Measurements from ENCODE around the gene DHX30. TPM values are rescaled to one million over a fixed set of nuclear protein-coding genes. Genes with fewer than 3 reads are reported as not detected.

The DHX30 gene
- polyA plus RNA-seq, 1 of the 3 experiments (the other 2 are of a cell fraction): 86.3 TPM

- no peak for TF ChIP-seq ZBTB33 (IDR thresholded peaks at IDR 0.05; ENCODE audit: borderline replicate concordance, low read depth)
Observed at GRCh38 chr3:47817609-47818008, 14.7 kb downstream of the DHX30 start (continued).

- H3K4me1 ChIP-seq (ENCODE audit: control insufficient read depth in 1 of 2, insufficient read depth in 2 of 2, low read depth in 1 of 2, low read length in 1 of 2): peaks cover 3 to 15% of the 10 kb centered on the region in 2 experiments; a peak in 1 of 4 replicates
- peak; percentile 98 for DNase-seq
- peak overlapping the region; percentile 89 for H3K4me2 ChIP-seq
- no peaks in the 10 kb centered on the region for H3K9me2 ChIP-seq
- 7% methylated on average over 34 of the region's 77 CpGs for WGBS (ENCODE audit: low lambda C conversion rate)
- CTCF ChIA-PET: interaction anchor here (0.6 to 4.0 kb wide), 40 partner anchors 10 to 611 kb away, joined by 3 to 44 read pairs (median 4); no protein-coding TSS in a partner anchor
- H3K27me3 ChIP-seq (ENCODE audit: insufficient read depth): no peaks in the 10 kb centered on the region
- peak overlapping the region; percentile 66 to 69 for H3K27ac ChIP-seq (ENCODE audit: low read depth in 2 of 2, low read length in 1 of 2)
- H3F3A ChIP-seq (replicated peaks; ENCODE audit: insufficient read depth): peaks cover 8% of the 10 kb centered on the region
- H3K9me3 ChIP-seq: no peaks in the 10 kb centered on the region
- peaks cover 5% of the 10 kb centered on the region; the same call in 1 of the 2 replicates for H4K20me1 ChIP-seq (ENCODE audit: insufficient read depth)
- peak overlapping the region; percentile 56; the same call in 1 of the 2 replicates for H2AFZ ChIP-seq (ENCODE audit: low read depth)
- peaks cover 41% of the 10 kb centered on the region for H3K79me2 ChIP-seq (ENCODE audit: insufficient read depth)
- peak overlapping the region; percentile 74 to 95 for H3K4me3 ChIP-seq (ENCODE audit: low read depth in 2 of 2, low read length in 1 of 2)
- POLR2A ChIA-PET: interaction anchor here (0.6 to 2.4 kb wide), 6 partner anchors 11 to 327 kb away, joined by 3 to 8 read pairs (median 4); partner anchors contain the start of gene DHX30
- peak overlapping the region; percentile 98 for H3K9ac ChIP-seq
- H3K36me3 ChIP-seq (replicated peaks in 1 of 2; ENCODE audit: control insufficient read depth in 1 of 2, insufficient read depth in 2 of 2, low read length in 1 of 2): peaks cover 22 to 30% of the 10 kb centered on the region in 2 experiments
- no peak for TF ChIP-seq JUND (IDR thresholded peaks at IDR 0.05)
- no peak for TF ChIP-seq FOXJ3 (CRISPR knock-in tag; IDR thresholded peaks at IDR 0.05)
- TF ChIP-seq ZBTB33 (IDR thresholded peaks at IDR 0.05; ENCODE audit: borderline replicate concordance, low read depth): peak; percentile 48; the same call in 1 of the 2 replicates
- peak; percentile 58; the same call in 1 of the 2 replicates for TF ChIP-seq MAX (IDR thresholded peaks at IDR 0.05; ENCODE audit: low read depth)
- peak; percentile 36; the same call in 1 of the 2 replicates for TF ChIP-seq POLR2AphosphoS5 (IDR thresholded peaks at IDR 0.05; ENCODE audit: low read depth, low read length)
- TF ChIP-seq USF2 (IDR thresholded peaks at IDR 0.05; ENCODE audit: borderline replicate concordance, low read depth, low read length): no peak
- peak; percentile 32; the same call in 1 of the 2 replicates for TF ChIP-seq PBX3 (IDR thresholded peaks at IDR 0.05)
- TF ChIP-seq MXI1 (IDR thresholded peaks at IDR 0.05; ENCODE audit: low read depth, low read length): peak; percentile 83; the same call in 1 of the 2 replicates
- TF ChIP-seq CHD2 (IDR thresholded peaks at IDR 0.05; ENCODE audit: low read length, partially characterized antibody): peak; percentile 79
- 0 out of 2 replicates have a peak, but pooled peaks have one; percentile 25 for TF ChIP-seq FOXM1 (IDR thresholded peaks at IDR 0.05; ENCODE audit: low read depth)
- TF ChIP-seq USF1 (IDR thresholded peaks at IDR 0.05; ENCODE audit: borderline replicate concordance, low read depth): peak; percentile 24; the same call in 1 of the 2 replicates
- TF ChIP-seq FOSL2 (IDR thresholded peaks at IDR 0.05; ENCODE audit: borderline replicate concordance, low read depth): 0 out of 2 replicates have a peak, but pooled peaks have one; percentile 2
- peak; percentile 78 for TF ChIP-seq CTCF (IDR thresholded peaks at IDR 0.05)
- TF ChIP-seq TAF1 (IDR thresholded peaks at IDR 0.05; ENCODE audit: borderline replicate concordance, low read depth, low read length): peak; percentile 96; the same call in 1 of the 2 replicates
- TF ChIP-seq GATA2 (CRISPR knock-in tag; IDR thresholded peaks at IDR 0.05): no peak
- TF ChIP-seq ELF1 (IDR thresholded peaks at IDR 0.05): no peak
Observed at GRCh38 chr3:47824541-47825473, 21.9 kb downstream of the DHX30 start.
